Activated T-helper 2 cell treated with anti-CD3 and anti-CD28 coated beads, Interferon-gamma antibody, Interleukin-2, Interleukin-4, amounts not matched to agents 10 μg/mL and 5 μg/mL and 100 μg/mL, durations not matched to agents 14 hours and 24 hours and 36 hours (primary cell): Measurements from ENCODE around the gene GPR31. TPM values are rescaled to one million over a fixed set of nuclear protein-coding genes. Genes with fewer than 3 reads are reported as not detected.

Source experiments
- DNase-seq: peaks from one replicate; pipeline ENCODE4 v3.0.0; 2021; ENCODE audit warnings: low spot score
- H3K27ac Mint-ChIP-seq: one replicate; pipeline ENCODE4 v1.8.0; 2021; ENCODE audit warnings: mixed read lengths
- H3K27me3 Mint-ChIP-seq: one replicate; pipeline ENCODE4 v1.8.0; 2021; ENCODE audit warnings: low read depth, mixed read lengths
- H3K36me3 Mint-ChIP-seq: one replicate; pipeline ENCODE4 v1.8.0; 2021; ENCODE audit warnings: low read depth, mixed read lengths
- H3K4me1 Mint-ChIP-seq: one replicate; pipeline ENCODE4 v1.8.0; 2021; ENCODE audit warnings: low read depth, mixed read lengths
- H3K4me3 Mint-ChIP-seq: one replicate; pipeline ENCODE4 v1.8.0; 2021; ENCODE audit warnings: low read depth, mild to moderate bottlenecking, moderate library complexity, mixed read lengths
- H3K9me3 Mint-ChIP-seq: one replicate; pipeline ENCODE4 v1.8.0; 2021; ENCODE audit warnings: mixed read lengths
- intact Hi-C: fragments of 100-400 bp; cut with micrococcal nuclease; formaldehyde crosslinking; loops from one replicate; pipeline ENCODE4 v1.15.1; 2023
- total RNA-seq: library from RNA; stranded (reverse); gene quantifications from 2 replicates; pipeline ENCODE4 v1.2.3, GENCODE V29; 2022

GPR31 gene
- total RNA-seq, 1 donor from 2014 or later = not detected

GRCh38 chr6:167161851-167162467 lies 4.2 kb upstream of the GPR31 start:
- H3K27me3 Mint-ChIP-seq = peaks cover 10% of the 10 kb centered on the region
- no peak overlapping the region for H3K4me3 Mint-ChIP-seq
- intact Hi-C loops = no loop called here
- DNase-seq = no peak
- no peaks in the 10 kb centered on the region for H3K9me3 Mint-ChIP-seq
- no peak overlapping the region for H3K27ac Mint-ChIP-seq
- H3K36me3 Mint-ChIP-seq = no peaks in the 10 kb centered on the region
- no peaks in the 10 kb centered on the region for H3K4me1 Mint-ChIP-seq

- intact Hi-C loops = no loop called here
- Mint-ChIP-seq H3K27ac (no peak overlapping the region), H3K9me3 (no peaks in the 10 kb centered on the region), H3K4me3 (no peak overlapping the region), H3K4me1 (no peaks in the 10 kb centered on the region), H3K36me3 (no peaks in the 10 kb centered on the region), H3K27me3 (peaks cover 5% of the 10 kb centered on the region)
- no peak for DNase-seq
Observed at GRCh38 chr6:167157414-167157813, 366 bp downstream of the GPR31 start.

GRCh38 chr6:167154895-167155294 lies 2.9 kb downstream of the GPR31 start:
- H3K4me3 Mint-ChIP-seq = no peak overlapping the region
- no peaks in the 10 kb centered on the region for H3K9me3 Mint-ChIP-seq
- peaks cover 7% of the 10 kb centered on the region for H3K4me1 Mint-ChIP-seq
- no peak overlapping the region for H3K27ac Mint-ChIP-seq
- intact Hi-C loops = no loop called here
- peaks cover 5% of the 10 kb centered on the region for H3K27me3 Mint-ChIP-seq
- H3K36me3 Mint-ChIP-seq = no peaks in the 10 kb centered on the region
- no peak for DNase-seq

- no peaks in the 10 kb centered on the region for H3K36me3 Mint-ChIP-seq
- H3K27ac Mint-ChIP-seq = no peak overlapping the region
- intact Hi-C loops = no loop called here
- DNase-seq = no peak
- H3K9me3 Mint-ChIP-seq = no peaks in the 10 kb centered on the region
- H3K4me3 Mint-ChIP-seq = no peak overlapping the region
- peaks cover 5% of the 10 kb centered on the region for H3K27me3 Mint-ChIP-seq
- H3K4me1 Mint-ChIP-seq = peaks cover 7% of the 10 kb centered on the region
Observed at GRCh38 chr6:167154291-167154690, 3.5 kb downstream of the GPR31 start.

- peaks cover 7% of the 10 kb centered on the region for H3K4me1 Mint-ChIP-seq
- DNase-seq = no peak
- intact Hi-C loops = no loop called here
- H3K9me3 Mint-ChIP-seq = no peaks in the 10 kb centered on the region
- H3K4me3 Mint-ChIP-seq = no peak overlapping the region
- no peak overlapping the region for H3K27ac Mint-ChIP-seq
- H3K36me3 Mint-ChIP-seq = no peaks in the 10 kb centered on the region
- H3K27me3 Mint-ChIP-seq = peaks cover 2% of the 10 kb centered on the region
Observed at GRCh38 chr6:167153521-167153959, 4.2 kb downstream of the GPR31 start.

GRCh38 chr6:167152862-167153261 lies 4.9 kb downstream of the GPR31 start:
- H3K27ac Mint-ChIP-seq = no peak overlapping the region
- H3K4me1 Mint-ChIP-seq = peaks cover 7% of the 10 kb centered on the region
- H3K9me3 Mint-ChIP-seq = no peaks in the 10 kb centered on the region
- no peaks in the 10 kb centered on the region for H3K36me3 Mint-ChIP-seq
- peaks cover 2% of the 10 kb centered on the region for H3K27me3 Mint-ChIP-seq
- H3K4me3 Mint-ChIP-seq = no peak overlapping the region
- DNase-seq = no peak
- intact Hi-C loops = no loop called here

GRCh38 chr6:167151648-167152047 lies 6.1 kb downstream of the GPR31 start:
- peaks cover 7% of the 10 kb centered on the region for H3K4me1 Mint-ChIP-seq
- H3K9me3 Mint-ChIP-seq = no peaks in the 10 kb centered on the region
- no peak overlapping the region for H3K27ac Mint-ChIP-seq
- no peak for DNase-seq
- intact Hi-C loops = no loop called here
- no peaks in the 10 kb centered on the region for H3K36me3 Mint-ChIP-seq
- no peak overlapping the region for H3K4me3 Mint-ChIP-seq
- H3K27me3 Mint-ChIP-seq = peaks cover 3% of the 10 kb centered on the region

- Mint-ChIP-seq H3K4me3 (no peak overlapping the region), H3K9me3 (no peaks in the 10 kb centered on the region), H3K36me3 (no peaks in the 10 kb centered on the region), H3K27ac (no peak overlapping the region), H3K27me3 (peaks cover 6% of the 10 kb centered on the region), H3K4me1 (peaks cover 7% of the 10 kb centered on the region)
- no peak for DNase-seq
- intact Hi-C loops = no loop called here
Observed at GRCh38 chr6:167150941-167151549, 6.7 kb downstream of the GPR31 start.

- intact Hi-C loops = no loop called here
- Mint-ChIP-seq H3K4me3 (no peak overlapping the region), H3K27me3 (peaks cover 11% of the 10 kb centered on the region), H3K36me3 (no peaks in the 10 kb centered on the region), H3K27ac (no peak overlapping the region), H3K9me3 (no peaks in the 10 kb centered on the region), H3K4me1 (peaks cover 7% of the 10 kb centered on the region)
- no peak for DNase-seq
Observed at GRCh38 chr6:167148997-167149396, 8.8 kb downstream of the GPR31 start.

GRCh38 chr6:167148021-167148420 lies 9.8 kb downstream of the GPR31 start:
- Mint-ChIP-seq H3K9me3 (no peaks in the 10 kb centered on the region), H3K36me3 (no peaks in the 10 kb centered on the region), H3K27me3 (peaks cover 11% of the 10 kb centered on the region), H3K4me3 (no peak overlapping the region), H3K27ac (no peak overlapping the region), H3K4me1 (peaks cover 7% of the 10 kb centered on the region)
- DNase-seq = no peak
- intact Hi-C loops = no loop called here

GRCh38 chr6:167146977-167147376 lies 10.8 kb downstream of the GPR31 start:
- DNase-seq = no peak
- no peaks in the 10 kb centered on the region for H3K9me3 Mint-ChIP-seq
- no peak overlapping the region for H3K27ac Mint-ChIP-seq
- H3K27me3 Mint-ChIP-seq = peaks cover 11% of the 10 kb centered on the region
- no peak overlapping the region for H3K4me3 Mint-ChIP-seq
- peaks cover 7% of the 10 kb centered on the region for H3K4me1 Mint-ChIP-seq
- intact Hi-C loops = no loop called here
- H3K36me3 Mint-ChIP-seq = no peaks in the 10 kb centered on the region

GRCh38 chr6:167146135-167146534 lies 11.6 kb downstream of the GPR31 start:
- H3K36me3 Mint-ChIP-seq = no peaks in the 10 kb centered on the region

GRCh38 chr6:167145461-167145860 lies 12.3 kb downstream of the GPR31 start:
- intact Hi-C loops = no loop called here
- peaks cover 12% of the 10 kb centered on the region for H3K27me3 Mint-ChIP-seq
- no peak for DNase-seq
- no peaks in the 10 kb centered on the region for H3K9me3 Mint-ChIP-seq
- H3K4me3 Mint-ChIP-seq = no peak overlapping the region
- no peaks in the 10 kb centered on the region for H3K4me1 Mint-ChIP-seq
- H3K36me3 Mint-ChIP-seq = no peaks in the 10 kb centered on the region
- no peak overlapping the region for H3K27ac Mint-ChIP-seq

More at GRCh38 chr6:167146135-167146534, 11.6 kb downstream of the GPR31 start:
- H3K27me3 Mint-ChIP-seq = peaks cover 11% of the 10 kb centered on the region
- peaks cover 4% of the 10 kb centered on the region for H3K4me1 Mint-ChIP-seq
- H3K9me3 Mint-ChIP-seq = no peaks in the 10 kb centered on the region
- intact Hi-C loops = no loop called here
- DNase-seq = no peak
- no peak overlapping the region for H3K27ac Mint-ChIP-seq
- no peak overlapping the region for H3K4me3 Mint-ChIP-seq
